ENCODE measurements around the gene ZNF19. TPM values are rescaled to one million over a fixed set of nuclear protein-coding genes. Genes with fewer than 3 reads are reported as not detected.

The ZNF19 gene
- total and polyA plus RNA-seq, 9 of the 15 experiments (the other 6 are each of a cell fraction or from before 2014, with no cell fraction given): 1.2 to 2.8 (median 1.8) TPM

DNA sequence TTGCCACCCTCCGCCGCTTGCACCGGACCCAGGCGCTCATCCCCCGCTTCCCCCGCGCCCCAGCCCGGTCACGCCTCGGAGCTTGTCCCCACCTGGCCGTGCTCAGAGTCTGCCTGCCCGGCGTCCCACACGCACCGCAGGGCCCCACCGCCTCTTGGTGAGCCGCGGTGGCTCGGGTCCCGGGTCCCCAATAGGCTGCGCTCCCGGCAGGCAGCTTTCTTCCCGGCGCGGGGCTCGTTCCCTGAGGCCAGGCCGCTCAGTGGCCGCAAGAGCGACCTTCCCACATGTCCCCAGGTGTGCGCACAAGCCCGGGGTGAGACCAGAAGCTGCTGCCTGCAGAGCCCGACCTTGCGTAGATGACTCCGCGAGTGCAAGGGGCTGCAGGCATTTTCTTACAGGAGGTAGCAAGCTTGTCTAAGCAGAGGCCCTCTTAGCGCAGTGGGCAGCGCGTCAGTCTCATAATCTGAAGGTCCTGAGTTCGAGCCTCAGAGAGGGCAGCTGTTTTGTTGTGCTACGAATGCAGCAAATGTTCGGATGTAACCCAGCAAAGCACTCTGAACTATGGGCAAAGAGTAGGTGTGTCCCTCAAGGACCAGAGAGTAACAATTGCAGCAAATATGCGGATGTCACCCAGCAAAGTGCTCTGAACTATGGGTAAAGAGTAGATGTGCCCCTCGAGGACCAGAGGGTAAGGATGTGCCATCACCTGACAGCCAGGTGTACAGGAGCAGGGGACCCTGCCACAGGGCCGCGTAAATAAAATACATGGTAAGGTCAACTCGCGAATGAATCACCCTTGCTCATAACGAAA is 62.9 kb downstream of the ZNF19 start (continued):
- TF ChIP-seq FOXO4 (CRISPR knock-in tag; IDR thresholded peaks at IDR 0.05) (no peak), HOXB6 (CRISPR knock-in tag; IDR thresholded peaks at IDR 0.05; ENCODE audit: borderline replicate concordance) (0 out of 2 replicates have a peak, but pooled peaks have one; percentile 19), MTA1 (IDR thresholded peaks at IDR 0.05; ENCODE audit: borderline replicate concordance) (peak; percentile 79; the same call in 1 of the 2 replicates), ZNF184 (CRISPR knock-in tag; IDR thresholded peaks at IDR 0.05) (no peak), ZNF77 (CRISPR knock-in tag; IDR thresholded peaks at IDR 0.05) (no peak), MYNN (IDR thresholded peaks at IDR 0.05) (peak; percentile 85; the same call in 1 of the 2 replicates), MYNN (CRISPR knock-in tag; IDR thresholded peaks at IDR 0.05) (no peak), KLF1 (tag; IDR thresholded peaks at IDR 0.05) (no peak), POLR3A (IDR thresholded peaks at IDR 0.05; ENCODE audit: borderline replicate concordance, extremely low read depth, insufficient read depth, insufficient read length) (peak; percentile 82), ZFX (CRISPR knock-in tag; IDR thresholded peaks at IDR 0.05) (0 out of 2 replicates have a peak, but pooled peaks have one; percentile 19), SPI1 (IDR thresholded peaks at IDR 0.05; ENCODE audit: borderline replicate concordance, low read depth, low read length) (no peak), ATF1 (CRISPR knock-in tag; IDR thresholded peaks at IDR 0.05) (no peak), ATF1 (tag; IDR thresholded peaks at IDR 0.05) (0 out of 2 replicates have a peak, but pooled peaks have one; percentile 15), BRD9 (IDR thresholded peaks at IDR 0.05; ENCODE audit: low read depth, partially characterized antibody) (peak; percentile 62), MCM3 (IDR thresholded peaks at IDR 0.05) (no peak), BRF1 (IDR thresholded peaks at IDR 0.05; ENCODE audit: borderline replicate concordance, extremely low read depth, insufficient read length) (peak; percentile 14), GTF3C2 (IDR thresholded peaks at IDR 0.05; ENCODE audit: borderline replicate concordance, extremely low read depth, insufficient read length) (peak; percentile 62), KDM5B (IDR thresholded peaks at IDR 0.05; ENCODE audit: insufficient replicate concordance, low read depth, low read length) (no peak)
- TF ChIP-seq, protein P1, sequence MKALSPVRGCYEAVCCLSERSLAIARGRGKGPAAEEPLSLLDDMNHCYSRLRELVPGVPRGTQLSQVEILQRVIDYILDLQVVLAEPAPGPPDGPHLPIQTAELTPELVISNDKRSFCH (CRISPR knock-in tag; IDR thresholded peaks at IDR 0.05): no peak
- TF ChIP-seq, protein P1 (tag; IDR thresholded peaks at IDR 0.05): peak; percentile 79
